ENCODE results near the gene HAVCR1.

The HAVCR1 gene

GRCh38 chr5:157004893-157005551, 53.9 kb downstream of the HAVCR1 start:
- no peak for DNase-seq (ENCODE audit: low spot score)

- no peak for DNase-seq (ENCODE audit: low spot score)
Observed at GRCh38 chr5:156991714-156992113, 67.2 kb downstream of the HAVCR1 start.

DNA sequence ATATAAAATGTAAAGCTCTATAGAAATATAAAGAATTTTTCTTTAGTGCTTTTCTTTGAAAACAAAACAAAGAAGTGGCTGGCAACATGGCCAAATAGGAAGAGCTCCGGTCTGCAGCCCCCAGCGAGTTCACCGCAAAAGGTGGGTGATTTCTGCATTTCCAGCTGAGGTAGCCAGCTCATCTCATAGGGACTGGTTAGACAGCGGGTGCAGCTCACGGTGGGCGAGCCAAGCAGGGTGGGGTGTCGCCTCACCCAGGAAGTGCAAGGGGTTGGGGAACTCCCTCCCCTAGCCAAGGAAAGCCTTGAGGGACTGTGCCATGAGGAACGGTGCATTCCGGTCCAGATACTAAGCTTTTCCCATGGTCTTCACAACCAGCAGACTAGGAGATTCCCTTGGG, 74.9 kb downstream of the HAVCR1 start:
- DNase-seq (ENCODE audit: low spot score), result no peak

DNA sequence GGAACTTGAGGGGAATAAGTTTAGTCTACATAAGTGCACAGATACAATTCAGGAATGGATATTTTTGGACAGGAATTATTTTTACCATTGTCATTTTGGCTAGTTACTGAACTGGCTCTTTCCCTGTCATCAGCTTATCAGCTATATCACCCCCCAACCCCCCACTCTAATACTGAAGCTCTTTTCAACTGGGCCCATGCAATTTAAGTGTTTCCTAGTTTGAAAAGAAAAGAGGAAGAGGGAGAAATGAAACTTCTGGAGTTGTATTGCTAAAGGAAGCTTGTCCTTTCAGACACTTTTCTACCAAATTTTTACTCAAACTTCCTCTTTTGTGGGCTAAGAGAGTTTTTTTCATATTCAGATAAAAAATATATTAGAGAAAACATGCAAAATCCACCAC, 77.4 kb downstream of the HAVCR1 start:
- DNase-seq (ENCODE audit: low spot score), result no peak

Data from LoVo (cell line).